ENCODE results near the gene ABHD16B. TPM values are rescaled to one million over a fixed set of nuclear protein-coding genes. Genes with fewer than 3 reads are reported as not detected.

Gene ABHD16B
- total and polyA plus RNA-seq, 2 of the 13 experiments (the other 11 are each of a cell fraction or from before 2014, with no cell fraction given): not detected

DNA sequence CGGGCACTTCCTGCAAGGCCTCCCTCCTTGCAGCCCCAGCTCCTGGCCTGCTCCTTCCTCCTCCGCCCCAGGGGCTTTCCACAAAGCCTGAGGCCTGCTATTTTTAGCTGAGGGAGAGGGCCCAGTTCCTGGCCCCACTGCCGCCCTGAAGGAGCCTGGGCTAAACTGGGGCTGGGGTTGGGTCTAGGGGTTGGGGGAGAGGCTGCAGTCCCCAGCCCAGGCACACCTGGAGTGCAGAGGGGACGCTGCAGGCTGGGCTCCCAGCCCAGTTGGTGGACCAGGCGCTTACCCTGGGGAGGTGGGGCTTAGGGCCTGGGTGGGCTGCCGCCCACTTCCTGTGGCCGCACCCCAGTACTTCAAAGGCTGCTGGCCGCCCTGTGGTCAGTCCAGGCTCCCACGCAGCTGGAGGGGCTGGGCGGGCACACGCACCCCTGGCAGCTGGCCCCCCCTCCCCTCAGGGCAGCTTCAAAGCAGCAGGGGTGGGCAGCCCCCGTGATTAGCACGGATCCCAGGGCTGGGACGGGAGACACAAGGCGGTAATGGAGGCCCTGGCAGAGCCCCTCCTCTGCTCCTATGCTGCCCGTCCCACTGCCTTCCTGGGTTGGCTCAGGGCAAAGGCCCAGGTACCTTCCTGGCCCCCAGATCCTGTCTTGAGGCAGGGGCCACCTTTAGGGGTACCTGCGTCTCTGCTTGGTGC, 7.1 kb upstream of the ABHD16B start (continued):
- TF ChIP-seq, protein P1, sequence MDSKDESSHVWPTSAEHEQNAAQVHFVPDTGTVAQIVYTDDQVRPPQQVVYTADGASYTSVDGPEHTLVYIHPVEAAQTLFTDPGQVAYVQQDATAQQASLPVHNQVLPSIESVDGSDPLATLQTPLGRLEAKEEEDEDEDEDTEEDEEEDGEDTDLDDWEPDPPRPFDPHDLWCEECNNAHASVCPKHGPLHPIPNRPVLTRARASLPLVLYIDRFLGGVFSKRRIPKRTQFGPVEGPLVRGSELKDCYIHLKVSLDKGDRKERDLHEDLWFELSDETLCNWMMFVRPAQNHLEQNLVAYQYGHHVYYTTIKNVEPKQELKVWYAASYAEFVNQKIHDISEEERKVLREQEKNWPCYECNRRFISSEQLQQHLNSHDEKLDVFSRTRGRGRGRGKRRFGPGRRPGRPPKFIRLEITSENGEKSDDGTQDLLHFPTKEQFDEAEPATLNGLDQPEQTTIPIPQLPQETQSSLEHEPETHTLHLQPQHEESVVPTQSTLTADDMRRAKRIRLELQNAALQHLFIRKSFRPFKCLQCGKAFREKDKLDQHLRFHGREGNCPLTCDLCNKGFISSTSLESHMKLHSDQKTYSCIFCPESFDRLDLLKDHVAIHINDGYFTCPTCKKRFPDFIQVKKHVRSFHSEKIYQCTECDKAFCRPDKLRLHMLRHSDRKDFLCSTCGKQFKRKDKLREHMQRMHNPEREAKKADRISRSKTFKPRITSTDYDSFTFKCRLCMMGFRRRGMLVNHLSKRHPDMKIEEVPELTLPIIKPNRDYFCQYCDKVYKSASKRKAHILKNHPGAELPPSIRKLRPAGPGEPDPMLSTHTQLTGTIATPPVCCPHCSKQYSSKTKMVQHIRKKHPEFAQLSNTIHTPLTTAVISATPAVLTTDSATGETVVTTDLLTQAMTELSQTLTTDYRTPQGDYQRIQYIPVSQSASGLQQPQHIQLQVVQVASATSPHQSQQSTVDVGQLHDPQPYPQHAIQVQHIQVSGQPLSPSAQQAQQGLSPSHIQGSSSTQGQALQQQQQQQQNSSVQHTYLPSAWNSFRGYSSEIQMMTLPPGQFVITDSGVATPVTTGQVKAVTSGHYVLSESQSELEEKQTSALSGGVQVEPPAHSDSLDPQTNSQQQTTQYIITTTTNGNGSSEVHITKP (CRISPR knock-in tag; IDR thresholded peaks at IDR 0.05; ENCODE audit: low read depth): 0 out of 2 replicates have a peak, but pooled peaks have one; percentile 37
- TF ChIP-seq IKZF1 (IDR thresholded peaks at IDR 0.05): no peak
- no peak; the same call in 1 of the 2 replicates for TF ChIP-seq SOX5 (CRISPR knock-in tag; IDR thresholded peaks at IDR 0.05; ENCODE audit: borderline replicate concordance)
- no peak for TF ChIP-seq CEBPG (CRISPR knock-in tag; IDR thresholded peaks at IDR 0.05)
- TF ChIP-seq, protein P2, sequence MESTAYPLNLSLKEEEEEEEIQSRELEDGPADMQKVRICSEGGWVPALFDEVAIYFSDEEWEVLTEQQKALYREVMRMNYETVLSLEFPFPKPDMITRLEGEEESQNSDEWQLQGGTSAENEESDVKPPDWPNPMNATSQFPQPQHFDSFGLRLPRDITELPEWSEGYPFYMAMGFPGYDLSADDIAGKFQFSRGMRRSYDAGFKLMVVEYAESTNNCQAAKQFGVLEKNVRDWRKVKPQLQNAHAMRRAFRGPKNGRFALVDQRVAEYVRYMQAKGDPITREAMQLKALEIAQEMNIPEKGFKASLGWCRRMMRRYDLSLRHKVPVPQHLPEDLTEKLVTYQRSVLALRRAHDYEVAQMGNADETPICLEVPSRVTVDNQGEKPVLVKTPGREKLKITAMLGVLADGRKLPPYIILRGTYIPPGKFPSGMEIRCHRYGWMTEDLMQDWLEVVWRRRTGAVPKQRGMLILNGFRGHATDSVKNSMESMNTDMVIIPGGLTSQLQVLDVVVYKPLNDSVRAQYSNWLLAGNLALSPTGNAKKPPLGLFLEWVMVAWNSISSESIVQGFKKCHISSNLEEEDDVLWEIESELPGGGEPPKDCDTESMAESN (CRISPR knock-in tag; conservative IDR thresholded peaks at IDR 0.05): 0 out of 2 replicates have a peak, but pooled peaks have one; percentile 40
- TF ChIP-seq MAF1 (CRISPR knock-in tag; IDR thresholded peaks at IDR 0.05; ENCODE audit: borderline replicate concordance): 0 out of 2 replicates have a peak, but pooled peaks have one; percentile 83
- no peak; the same call in 1 of the 2 replicates for TF ChIP-seq KLF6 (CRISPR knock-in tag; IDR thresholded peaks at IDR 0.05)
- no peak for TF ChIP-seq ADNP (CRISPR knock-in tag; IDR thresholded peaks at IDR 0.05)
- 0 out of 2 replicates have a peak, but pooled peaks have one; percentile 6 for TF ChIP-seq ZNF350 (CRISPR knock-in tag; IDR thresholded peaks at IDR 0.05; ENCODE audit: borderline replicate concordance, low read depth)
- peak; percentile 47; the same call in 1 of the 2 replicates for TF ChIP-seq MEIS1 (CRISPR knock-in tag; IDR thresholded peaks at IDR 0.05; ENCODE audit: borderline replicate concordance)
- TF ChIP-seq, protein P3, sequence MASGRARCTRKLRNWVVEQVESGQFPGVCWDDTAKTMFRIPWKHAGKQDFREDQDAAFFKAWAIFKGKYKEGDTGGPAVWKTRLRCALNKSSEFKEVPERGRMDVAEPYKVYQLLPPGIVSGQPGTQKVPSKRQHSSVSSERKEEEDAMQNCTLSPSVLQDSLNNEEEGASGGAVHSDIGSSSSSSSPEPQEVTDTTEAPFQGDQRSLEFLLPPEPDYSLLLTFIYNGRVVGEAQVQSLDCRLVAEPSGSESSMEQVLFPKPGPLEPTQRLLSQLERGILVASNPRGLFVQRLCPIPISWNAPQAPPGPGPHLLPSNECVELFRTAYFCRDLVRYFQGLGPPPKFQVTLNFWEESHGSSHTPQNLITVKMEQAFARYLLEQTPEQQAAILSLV (CRISPR knock-in tag; IDR thresholded peaks at IDR 0.05; ENCODE audit: borderline replicate concordance): peak; percentile 68; the same call in 1 of the 2 replicates
- TF ChIP-seq MED13 (CRISPR knock-in tag; IDR thresholded peaks at IDR 0.05): peak; percentile 72; the same call in 1 of the 2 replicates
- TF ChIP-seq ERF (CRISPR knock-in tag; IDR thresholded peaks at IDR 0.05): peak; percentile 34; the same call in 1 of the 2 replicates
- peak; percentile 84 for TF ChIP-seq GATAD2A (CRISPR knock-in tag; IDR thresholded peaks at IDR 0.05)
- no peak for TF ChIP-seq U2AF2 (IDR thresholded peaks at IDR 0.05; ENCODE audit: low read depth, low read length)
- TF ChIP-seq, protein P4, sequence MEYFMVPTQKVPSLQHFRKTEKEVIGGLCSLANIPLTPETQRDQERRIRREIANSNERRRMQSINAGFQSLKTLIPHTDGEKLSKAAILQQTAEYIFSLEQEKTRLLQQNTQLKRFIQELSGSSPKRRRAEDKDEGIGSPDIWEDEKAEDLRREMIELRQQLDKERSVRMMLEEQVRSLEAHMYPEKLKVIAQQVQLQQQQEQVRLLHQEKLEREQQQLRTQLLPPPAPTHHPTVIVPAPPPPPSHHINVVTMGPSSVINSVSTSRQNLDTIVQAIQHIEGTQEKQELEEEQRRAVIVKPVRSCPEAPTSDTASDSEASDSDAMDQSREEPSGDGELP (IDR thresholded peaks at IDR 0.05; ENCODE audit: borderline replicate concordance, low read depth): peak; percentile 73; the same call in 1 of the 2 replicates
- no peak for TF ChIP-seq SRSF9 (IDR thresholded peaks at IDR 0.05; ENCODE audit: borderline replicate concordance, insufficient read depth, low read depth, low read length, poor library complexity, severe bottlenecking)
- peak; percentile 42 for TF ChIP-seq ZNF143 (CRISPR knock-in tag; IDR thresholded peaks at IDR 0.05)
- no peak for TF ChIP-seq KMT2B (CRISPR knock-in tag; IDR thresholded peaks at IDR 0.05)
- TF ChIP-seq RFXAP (CRISPR knock-in tag; IDR thresholded peaks at IDR 0.05; ENCODE audit: borderline replicate concordance): 0 out of 2 replicates have a peak, but pooled peaks have one; percentile 35
- TF ChIP-seq NFIC (IDR thresholded peaks at IDR 0.05; ENCODE audit: low read length): no peak

Data from HepG2 (cell line).